HG03457 (cell line): ENCODE results near the gene RAD51.
"Not testable (repeated sequence)": the region's sequence is repeated elsewhere in the genome, so short reads cannot be mapped to it uniquely, and the experiment has no call there.

Experiments used
- ATAC-seq: cut with Tn5 transposase; IDR thresholded peaks from one replicate; pipeline ENCODE4 v1.9.1; 2021; ENCODE audit warnings: moderate number of reproducible peaks; ENCODE audit not compliant: unreplicated experiment

Gene RAD51

DNA sequence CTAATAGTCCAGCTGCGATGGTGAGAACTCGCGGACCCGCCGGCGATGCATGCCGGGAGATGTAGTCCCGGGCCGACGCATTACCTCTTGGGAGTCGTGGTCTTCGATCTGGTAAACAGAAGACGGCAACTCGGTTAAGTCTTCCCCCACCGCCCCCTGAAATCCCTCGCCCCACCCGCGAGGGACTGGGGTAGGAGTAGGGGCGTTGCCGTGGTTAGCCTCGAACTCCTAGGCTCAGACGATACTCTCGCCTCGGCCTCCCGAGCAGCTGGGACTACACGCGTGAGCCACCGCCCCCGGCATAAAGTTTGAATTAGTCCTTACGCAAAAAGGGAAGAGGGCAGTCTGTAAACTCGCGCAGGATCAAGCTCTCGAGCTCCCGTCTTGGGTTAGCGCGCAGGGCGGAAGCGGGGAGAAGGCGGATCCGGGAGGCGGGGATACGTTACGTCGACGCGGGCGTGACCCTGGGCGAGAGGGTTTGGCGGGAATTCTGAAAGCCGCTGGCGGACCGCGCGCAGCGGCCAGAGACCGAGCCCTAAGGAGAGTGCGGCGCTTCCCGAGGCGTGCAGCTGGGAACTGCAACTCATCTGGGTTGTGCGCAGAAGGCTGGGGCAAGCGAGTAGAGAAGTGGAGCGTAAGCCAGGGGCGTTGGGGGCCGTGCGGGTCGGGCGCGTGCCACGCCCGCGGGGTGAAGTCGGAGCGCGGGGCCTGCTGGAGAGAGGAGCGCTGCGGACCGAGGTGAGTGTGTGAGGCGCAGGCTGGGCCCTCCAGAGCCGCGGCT lies at the start of gene RAD51:
Gene RAD51, plus strand, starts transcription at position 487 of the 781 bp plus-strand sequence. CDS start 3,585 bp downstream, outside the sequence.
- ATAC-seq = peak; percentile 77

- ATAC-seq = no peak
Measured at GRCh38 chr15:40647523-40647922, 47.5 kb upstream of the RAD51 start.

DNA sequence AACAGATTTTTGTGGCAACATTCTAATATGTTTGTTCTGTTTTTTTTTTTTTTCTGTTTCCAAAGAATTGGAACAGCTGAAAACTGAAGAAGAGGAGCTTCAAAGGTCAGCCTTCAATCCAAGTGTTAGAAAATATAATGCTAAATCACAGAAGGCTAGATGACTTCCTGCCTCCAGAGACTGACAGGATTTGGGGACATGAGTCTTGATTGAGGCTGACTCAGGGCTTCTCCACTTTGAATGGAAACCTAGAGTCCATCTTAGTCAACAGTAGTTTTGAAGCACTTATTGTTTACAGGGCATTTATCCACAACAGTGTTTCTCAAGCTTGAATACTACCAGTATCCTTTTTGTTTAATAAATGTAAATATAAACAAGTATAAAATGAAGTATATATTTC lies 44.5 kb upstream of the RAD51 start:
- ATAC-seq = no peak

- ATAC-seq = no peak
Measured at GRCh38 chr15:40660686-40661085, 34.3 kb upstream of the RAD51 start.

- no peak for ATAC-seq
Measured at GRCh38 chr15:40664909-40665308, 30.1 kb upstream of the RAD51 start.

- not testable (repeated sequence) for ATAC-seq
Measured at GRCh38 chr15:40676290-40676689, 18.7 kb upstream of the RAD51 start.

DNA sequence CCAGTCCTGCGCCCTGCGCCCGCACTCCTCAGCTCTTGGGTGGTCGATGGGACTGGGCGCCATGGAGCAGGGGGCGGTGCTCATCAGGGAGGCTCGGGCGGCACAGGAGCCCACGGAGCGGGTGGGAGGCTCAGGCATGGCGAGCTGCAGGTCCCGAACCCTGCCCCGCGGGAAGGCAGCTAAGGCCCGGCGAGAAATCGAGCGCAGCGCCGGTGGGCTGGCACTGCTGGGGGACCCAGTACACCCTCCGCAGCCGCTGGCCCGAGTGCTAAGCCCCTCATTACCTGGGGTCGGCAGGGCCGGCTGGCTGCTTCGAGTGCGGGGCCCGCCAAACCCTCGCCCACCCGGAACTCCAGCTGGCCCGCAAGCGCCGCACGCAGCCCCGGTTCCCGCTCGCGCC lies 18.1 kb upstream of the RAD51 start:
- ATAC-seq = not testable (repeated sequence)

GRCh38 chr15:40680151-40680550 lies 14.8 kb upstream of the RAD51 start:
- no peak for ATAC-seq

DNA sequence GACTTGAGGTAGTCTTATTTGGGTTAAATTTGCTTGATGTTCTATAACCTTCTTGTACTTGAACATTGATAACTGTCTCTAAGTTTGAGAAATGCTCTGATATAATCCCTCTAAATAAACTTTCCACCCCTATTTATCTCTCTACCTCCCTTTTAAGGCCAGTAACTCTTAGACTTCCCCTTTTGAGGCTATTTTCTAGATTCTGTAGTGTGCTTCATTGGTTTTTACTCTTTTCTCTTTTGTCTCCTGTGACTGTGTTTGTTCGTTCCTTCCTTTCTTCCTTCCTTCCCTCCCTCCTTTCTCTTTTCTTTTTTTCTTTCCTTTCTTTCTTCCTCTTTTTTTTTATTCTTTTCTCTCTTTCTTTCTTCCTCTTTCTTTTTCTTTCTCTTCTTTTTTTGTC lies 14.0 kb upstream of the RAD51 start:
- not testable (repeated sequence) for ATAC-seq

- no peak for ATAC-seq
Measured at GRCh38 chr15:40684381-40684780, 10.6 kb upstream of the RAD51 start.

DNA sequence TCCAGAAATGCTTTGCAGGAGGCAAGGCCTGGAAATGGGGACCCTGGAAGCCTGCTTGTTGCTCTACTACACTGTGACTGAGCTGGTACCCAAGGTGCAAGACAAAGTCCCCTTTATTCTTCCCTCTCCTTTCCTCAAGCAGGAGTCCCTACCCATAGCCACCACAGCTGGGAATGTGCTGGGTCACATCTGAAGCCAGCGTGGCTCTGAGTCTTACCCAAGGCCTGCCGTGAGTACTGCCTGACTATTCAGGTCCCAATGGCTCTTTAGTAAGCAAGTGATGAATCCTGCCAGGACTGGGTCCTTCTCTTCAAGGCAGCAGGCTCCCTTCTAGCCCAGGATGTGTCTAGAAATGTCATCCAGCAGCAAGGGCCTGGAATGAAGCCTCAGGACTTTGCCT lies 9.6 kb upstream of the RAD51 start:
- ATAC-seq = no peak

DNA sequence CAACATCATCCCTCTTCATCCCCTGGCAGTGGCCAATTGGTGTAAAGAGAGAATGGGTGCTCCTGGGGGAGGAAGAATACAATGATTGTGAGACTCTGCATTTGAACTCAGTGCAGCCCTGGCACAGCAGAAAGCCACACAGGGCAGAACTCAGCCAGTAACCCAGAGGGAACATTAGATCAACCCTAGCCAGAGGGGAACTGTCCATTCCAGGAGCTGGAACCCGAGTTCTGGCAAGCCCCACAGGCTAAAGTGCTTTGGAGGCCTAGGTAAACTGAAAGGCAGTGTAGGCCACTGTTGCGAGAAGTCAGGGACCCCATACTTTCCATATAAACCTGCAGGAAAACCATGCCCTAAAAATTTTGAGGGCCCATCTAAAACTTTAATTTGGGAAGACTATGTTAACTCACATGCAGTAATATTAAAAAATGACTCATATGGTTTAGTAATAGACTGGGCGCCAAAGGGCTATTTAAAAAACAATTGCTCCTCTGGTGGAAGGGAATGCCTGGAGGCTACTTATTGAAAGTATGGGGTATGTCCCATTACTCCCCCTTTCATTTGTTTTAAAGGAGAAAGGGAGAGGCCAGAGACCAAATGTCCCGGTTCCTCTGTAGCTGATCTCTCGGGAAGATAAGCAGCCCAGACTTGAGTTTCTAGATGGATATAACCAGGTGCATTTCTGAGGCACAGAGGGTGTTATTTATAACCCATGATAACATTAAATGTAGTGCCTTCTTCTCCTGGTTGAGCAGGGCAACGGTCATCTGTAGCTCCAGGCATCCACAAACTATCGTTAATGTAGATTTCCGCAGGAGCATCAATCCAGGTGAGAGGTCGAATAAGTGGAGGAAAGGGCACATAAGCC lies 5.8 kb upstream of the RAD51 start:
- ATAC-seq = no peak

- no peak for ATAC-seq
Measured at GRCh38 chr15:40691737-40692136, 3.2 kb upstream of the RAD51 start.

DNA sequence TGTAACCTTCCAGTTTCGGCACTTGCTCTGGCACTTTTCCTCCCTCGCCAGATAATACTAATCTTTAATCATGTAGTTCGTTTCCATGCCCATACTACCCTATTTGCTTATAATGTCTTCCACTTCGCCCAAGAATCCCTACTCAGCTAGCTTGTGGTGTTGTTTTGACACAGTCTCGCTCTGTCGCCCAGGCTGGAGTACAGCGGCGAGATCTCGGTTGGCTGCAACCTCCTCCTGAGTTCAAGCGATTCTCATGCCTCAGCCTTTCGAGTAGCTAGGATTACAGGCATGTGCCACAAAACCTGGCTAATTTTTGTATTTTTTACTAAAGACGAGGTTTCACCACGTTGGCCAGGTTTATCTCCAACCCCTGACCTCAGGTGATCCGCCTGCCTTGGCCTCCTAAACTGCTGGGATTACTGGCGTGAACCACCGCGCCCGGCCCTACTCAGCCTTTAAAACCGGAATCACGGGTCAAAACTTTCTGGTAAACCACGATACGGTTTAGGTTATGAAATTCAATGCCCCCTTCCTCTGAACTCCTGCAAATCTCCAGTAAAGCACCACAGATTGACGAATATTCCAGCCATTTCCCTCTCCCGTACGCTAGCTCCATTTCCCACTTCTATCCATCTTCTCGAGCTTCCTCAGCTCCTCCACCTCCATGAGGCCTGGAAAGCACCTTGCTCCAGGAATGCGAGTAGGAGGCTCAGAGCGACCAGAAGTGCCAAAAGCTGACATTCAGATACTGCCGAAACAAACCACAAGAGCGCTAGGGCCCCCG lies 878 bp upstream of the RAD51 start:
- no peak for ATAC-seq

- ATAC-seq = no peak
Measured at GRCh38 chr15:40695469-40695890, 506 bp downstream of the RAD51 start.

DNA sequence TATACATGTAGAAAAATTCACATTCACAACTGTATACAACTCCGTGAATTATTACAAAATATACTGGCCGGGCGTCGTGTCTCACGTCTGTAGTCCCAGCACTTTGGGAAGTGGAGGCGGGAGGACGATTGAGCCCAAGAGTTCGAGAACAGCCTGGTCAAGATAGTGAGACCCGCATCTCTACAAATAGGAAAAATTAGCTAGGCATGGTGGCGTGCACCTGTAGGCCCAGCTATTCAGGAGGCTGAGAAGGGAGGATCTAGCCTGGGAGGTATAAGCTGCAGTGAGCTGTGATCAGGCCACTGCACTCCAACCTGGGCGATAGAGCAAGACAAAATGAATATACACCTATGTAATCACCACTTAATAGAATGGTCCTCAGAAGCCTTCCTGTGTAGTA lies 1.3 kb downstream of the RAD51 start:
- ATAC-seq = no peak

- ATAC-seq = no peak
Measured at GRCh38 chr15:40697916-40698315, 2.9 kb downstream of the RAD51 start.

- no peak for ATAC-seq
Measured at GRCh38 chr15:40702077-40702476, 7.1 kb downstream of the RAD51 start.

DNA sequence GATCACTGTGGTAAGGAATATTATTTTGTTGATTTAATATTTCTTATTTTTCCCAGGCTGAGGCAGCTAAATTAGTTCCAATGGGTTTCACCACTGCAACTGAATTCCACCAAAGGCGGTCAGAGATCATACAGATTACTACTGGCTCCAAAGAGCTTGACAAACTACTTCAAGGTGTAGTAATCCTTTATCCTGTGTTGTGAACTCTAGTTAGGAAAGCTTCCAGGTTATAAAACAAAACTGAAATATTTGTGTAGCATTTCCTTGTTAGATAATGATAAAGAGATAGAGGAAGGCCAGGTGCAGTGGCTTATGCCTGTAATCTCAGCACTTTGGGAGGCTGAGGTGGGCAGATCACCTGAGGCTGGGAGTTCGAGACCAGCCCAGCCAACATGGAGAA lies 11.1 kb downstream of the RAD51 start:
- no peak for ATAC-seq

DNA sequence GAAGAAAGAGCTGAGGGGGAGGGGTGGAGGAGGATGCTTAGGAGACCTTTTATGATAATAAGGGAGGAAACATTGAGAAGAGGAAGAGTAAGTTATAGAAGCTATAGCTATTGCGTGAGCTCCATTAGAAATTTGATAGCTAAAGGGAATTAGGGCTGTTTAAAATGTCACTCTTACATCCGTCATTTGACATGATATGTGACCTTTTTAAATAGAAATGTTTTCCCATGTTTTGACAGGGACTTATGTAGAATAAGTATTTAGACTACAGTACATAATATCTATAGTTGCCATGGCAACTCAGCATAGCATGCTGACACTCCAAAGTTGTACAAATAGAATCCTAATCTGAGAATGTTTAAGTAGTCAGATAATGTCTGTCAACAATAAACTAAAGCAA lies 19.2 kb downstream of the RAD51 start:
- ATAC-seq = no peak

- no peak for ATAC-seq
Measured at GRCh38 chr15:40716165-40716564, 21.2 kb downstream of the RAD51 start.
